IMR-90 (cell line): ENCODE data around the gene RHOC.
"Not testable (repeated sequence)": the region's sequence is repeated elsewhere in the genome, so short reads cannot be mapped to it uniquely, and the experiment has no call there.

Experiments
- CTCF ChIP-seq: conservative IDR thresholded peaks from 2 replicates; pipeline ENCODE4 v1.5.1; 2012; ENCODE audit warnings: mild to moderate bottlenecking, low read depth, low read length, improper control_type of control experiment
- MAZ ChIP-seq: IDR thresholded peaks from 2 replicates; pipeline ENCODE4 v1.6.1; 2012; ENCODE audit warnings: low read depth, mild to moderate bottlenecking, low read length, improper control_type of control experiment, moderate library complexity, borderline replicate concordance
- RAD21 ChIP-seq: IDR thresholded peaks from 2 replicates; pipeline ENCODE4 v1.6.1; 2012; ENCODE audit warnings: low read length, improper control_type of control experiment

GRCh38 chr1:112729011-112729410, 22.1 kb upstream of the RHOC start:
- TF ChIP-seq MAZ, RAD21, CTCF: not testable (repeated sequence)
